Kidney (tissue), 14 donors: ENCODE measurements around the gene CPB1. TPM values are rescaled to one million over a fixed set of nuclear protein-coding genes. Genes with fewer than 3 reads are reported as not detected.

Experiments
- DNase-seq, 5 donors: peaks; one replicate each; pipeline ENCODE4 v3.0.0-alpha.2; 2013 to 2020
- FAIRE-seq: peaks from 2 replicates; lab custom pipeline; 2012; peaks lifted over from hg19 to GRCh38; lab: Jason Lieb, UNC
- H3K27ac ChIP-seq, 2 donors: one replicate each; pipeline ENCODE4 v1.7.0; 2013; ENCODE audit warnings: low read depth in 2 of 2, low read length in 2 of 2, inconsistent platforms in 1 of 2
- H3K27me3 ChIP-seq: one replicate; pipeline ENCODE4 v1.7.1; 2013; ENCODE audit warnings: low read length, inconsistent platforms; ENCODE audit not compliant: control insufficient read depth, insufficient read depth
- H3K36me3 ChIP-seq, 3 donors: one replicate each; pipeline versions ENCODE4 v1.7.0 to v1.7.1; 2013; ENCODE audit warnings: low read length in 3 of 3, control low read depth in 1 of 3, inconsistent platforms in 1 of 3; ENCODE audit not compliant: insufficient read depth in 3 of 3, control insufficient read depth in 2 of 3
- H3K4me1 ChIP-seq, 3 donors: one replicate each; pipeline versions ENCODE4 v1.7.0 to v1.7.1; 2013; ENCODE audit warnings: low read length in 3 of 3, inconsistent platforms in 1 of 3, low read depth in 1 of 3; ENCODE audit not compliant: control insufficient read depth in 2 of 3, insufficient read depth in 2 of 3
- H3K4me3 ChIP-seq, 3 donors: one replicate each; pipeline versions ENCODE4 v1.7.0 to v1.8.1; 2013; ENCODE audit warnings: low read length in 3 of 3, control low read depth in 1 of 3, inconsistent platforms in 1 of 3
- H3K9ac ChIP-seq, 3 donors: one replicate each; pipeline versions ENCODE4 v1.7.0 to v1.7.1; 2013; ENCODE audit warnings: low read length in 3 of 3, control low read depth in 1 of 3, inconsistent platforms in 1 of 3
- H3K9me3 ChIP-seq, 3 donors: one replicate each; pipeline versions ENCODE4 v1.7.0 to v1.7.1; 2013; ENCODE audit warnings: low read length in 3 of 3, control low read depth in 1 of 3, inconsistent platforms in 1 of 3; ENCODE audit not compliant: control insufficient read depth in 2 of 3, insufficient read depth in 1 of 3
- CTCF ChIP-seq: IDR thresholded peaks from 3 replicates; pipeline ENCODE4 v1.5.1; 2012; ENCODE audit warnings: mild to moderate bottlenecking, moderate library complexity, borderline replicate concordance; ENCODE audit not compliant: insufficient read depth; ENCODE audit errors: extremely low read depth
- intact Hi-C: fragments of 100-400 bp; cut with DNase I; formaldehyde crosslinking; loops from one replicate; pipeline ENCODE4 v1.11.1; 2022
- polyA plus RNA-seq: library from polyadenylated mRNA; stranded (reverse); fragments of 350-450 nt; fragmentation: Illumina TruSeq; extraction: RNeasy Lipid Tissue Mini Kit (QIAGEN cat#74804); gene quantifications from one replicate; pipeline ENCODE4 v1.2.3, GENCODE V29; 2014; ENCODE audit warnings: low read depth, low replicate concordance; ENCODE audit not compliant: insufficient read depth
- total RNA-seq: library from RNA; stranded (reverse); fragmentation: NEBNext Ultra II Directional; extraction: Animal tissue kit (Norgen Biotek cat#: 25700); gene quantifications from one replicate; pipeline ENCODE4 v1.2.1, GENCODE V29; 2021
- donor health status: control.
- donor health status: control.
- donor health status: control.
- donor health status: control.
- donor health status: control.
- donor health status: DM: yes; HTN: yes; CAD: no.
- donor health status: Normal renal cell carcinoma (clear cell type).

The CPB1 gene
- total and polyA plus RNA-seq, 2 donors from 2014 or later = 0.41 TPM; not detected in 1

GRCh38 chr3:148873977-148874376 is 46.4 kb downstream of the CPB1 start:
- intact Hi-C loops = no loop called here
- FAIRE-seq (no peak), DNase-seq (no peak)
- Histone ChIP-seq H3K9ac (no peak overlapping the region), H3K4me3 (no peak overlapping the region), H3K27ac (no peak overlapping the region), H3K27me3 (no peaks in the 10 kb centered on the region), H3K36me3 (no peaks in the 10 kb centered on the region), H3K9me3 (no peaks in the 10 kb centered on the region), H3K4me1 (no peaks in the 10 kb centered on the region)
- no peak for TF ChIP-seq CTCF

DNA sequence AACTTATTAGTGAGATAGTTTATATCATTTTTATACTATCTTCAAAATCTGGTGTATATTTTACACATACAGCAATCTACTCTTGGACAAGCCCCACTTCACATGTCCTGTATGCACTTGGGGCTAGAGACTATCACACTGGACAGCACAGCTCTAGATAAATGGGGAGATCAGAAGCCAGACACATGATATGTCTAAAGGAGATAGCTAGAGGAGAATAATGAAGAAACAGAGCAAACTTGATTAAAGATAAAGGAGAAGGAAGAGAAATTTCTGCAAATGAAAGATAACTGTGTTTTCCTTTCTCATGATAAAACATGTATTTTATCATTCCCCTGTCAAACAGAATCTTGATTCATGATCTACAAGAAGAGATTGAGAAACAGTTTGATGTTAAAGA is 50.5 kb downstream of the CPB1 start:
- no peaks in the 10 kb centered on the region for H3K36me3 ChIP-seq
- H3K4me3 ChIP-seq = no peak overlapping the region
- FAIRE-seq (no peak), DNase-seq (no peak)
- no peak for TF ChIP-seq CTCF
- H3K27ac ChIP-seq = no peak overlapping the region
- intact Hi-C loops = no loop called here
- no peak overlapping the region for H3K9ac ChIP-seq
- H3K27me3 ChIP-seq = no peaks in the 10 kb centered on the region
- H3K4me1 ChIP-seq = no peaks in the 10 kb centered on the region
- H3K9me3 ChIP-seq = no peaks in the 10 kb centered on the region

DNA sequence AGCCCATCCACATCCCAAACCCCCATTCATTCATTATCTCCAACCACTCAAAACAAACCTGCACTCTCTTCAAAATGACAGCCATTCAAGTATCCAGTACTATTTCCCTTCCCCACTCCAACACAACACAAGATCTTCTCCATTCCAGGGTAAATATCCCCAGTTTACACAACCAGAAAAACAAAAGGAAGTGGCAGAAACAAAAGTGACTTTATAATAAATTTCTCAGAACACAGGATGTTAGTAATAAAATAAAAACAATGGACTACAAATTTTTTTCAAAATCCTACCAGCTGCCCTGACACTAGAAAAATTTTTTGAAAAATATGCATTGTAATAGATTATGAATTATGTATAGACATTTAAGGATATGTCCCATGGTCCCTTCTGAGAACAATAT is 51.6 kb downstream of the CPB1 start:
- H3K27me3 ChIP-seq = no peaks in the 10 kb centered on the region
- no peak overlapping the region for H3K9ac ChIP-seq
- DNase-seq (no peak), FAIRE-seq (no peak)
- intact Hi-C loops = no loop called here
- H3K36me3 ChIP-seq = no peaks in the 10 kb centered on the region
- no peak overlapping the region for H3K4me3 ChIP-seq
- H3K27ac ChIP-seq = no peak overlapping the region
- H3K9me3 ChIP-seq = no peaks in the 10 kb centered on the region
- no peaks in the 10 kb centered on the region for H3K4me1 ChIP-seq
- no peak for TF ChIP-seq CTCF

GRCh38 chr3:148880681-148881080 is 53.1 kb downstream of the CPB1 start:
- no peak for FAIRE-seq
- Histone ChIP-seq H3K4me3 (no peak overlapping the region), H3K9me3 (no peaks in the 10 kb centered on the region), H3K9ac (no peak overlapping the region), H3K27ac (no peak overlapping the region), H3K36me3 (no peaks in the 10 kb centered on the region), H3K27me3 (no peaks in the 10 kb centered on the region), H3K4me1 (no peaks in the 10 kb centered on the region)
- DNase-seq = no peak
- intact Hi-C loops = no loop called here
- no peak for TF ChIP-seq CTCF
